RWPE2 (cell line): ENCODE measurements around the gene PAN3.

ENCODE experiments used
- ATAC-seq: fragments of 200-7000 bp; cut with Tn5 transposase; 3 replicates; pipeline ENCODE4 v1.9.1; 2021; ENCODE audit warnings: low read depth
- DNase-seq: peaks from one replicate; pipeline ENCODE4 v3.0.0-alpha.2; 2020; ENCODE audit warnings: low spot score
- H3K27ac ChIP-seq: fragments of 450-650 bp; 2 replicates; pipeline ENCODE4 v1.5.1; 2017; ENCODE audit warnings: mild to moderate bottlenecking; ENCODE audit not compliant: poor library complexity, severe bottlenecking
- H3K27me3 ChIP-seq: fragments of 250-450 bp; sonication (Bioruptor Pico); 2 replicates; pipeline ENCODE4 v1.5.1; 2021; ENCODE audit warnings: mild to moderate bottlenecking, moderate library complexity; ENCODE audit not compliant: insufficient read depth, poor library complexity, severe bottlenecking
- H3K36me3 ChIP-seq: fragments of 250-450 bp; sonication (Bioruptor Pico); 2 replicates; pipeline ENCODE4 v1.5.1; 2020; ENCODE audit warnings: low read depth, mild to moderate bottlenecking, moderate library complexity
- H3K4me1 ChIP-seq: fragments of 250-450 bp; sonication (Bioruptor Pico); 2 replicates; pipeline ENCODE4 v1.5.1; 2021; ENCODE audit warnings: mild to moderate bottlenecking, moderate library complexity; ENCODE audit not compliant: insufficient read depth, poor library complexity, severe bottlenecking
- H3K4me3 ChIP-seq: fragments of 250-450 bp; sonication (Bioruptor Pico); 2 replicates; pipeline ENCODE4 v1.5.1; 2021; ENCODE audit warnings: mild to moderate bottlenecking, moderate library complexity; ENCODE audit not compliant: severe bottlenecking
- H3K9me3 ChIP-seq: fragments of 250-450 bp; sonication (Bioruptor Pico); 2 replicates; pipeline ENCODE4 v1.5.1; 2021; ENCODE audit warnings: mild to moderate bottlenecking, moderate library complexity; ENCODE audit not compliant: severe bottlenecking
- TF ChIP-seq, protein P1 (sequence below): fragments of 450-650 bp; IDR thresholded peaks from one replicate; pipeline ENCODE4 v1.5.1; 2017; ENCODE audit warnings: mild to moderate bottlenecking, moderate library complexity; ENCODE audit not compliant: poor library complexity, severe bottlenecking

The PAN3 gene

DNA sequence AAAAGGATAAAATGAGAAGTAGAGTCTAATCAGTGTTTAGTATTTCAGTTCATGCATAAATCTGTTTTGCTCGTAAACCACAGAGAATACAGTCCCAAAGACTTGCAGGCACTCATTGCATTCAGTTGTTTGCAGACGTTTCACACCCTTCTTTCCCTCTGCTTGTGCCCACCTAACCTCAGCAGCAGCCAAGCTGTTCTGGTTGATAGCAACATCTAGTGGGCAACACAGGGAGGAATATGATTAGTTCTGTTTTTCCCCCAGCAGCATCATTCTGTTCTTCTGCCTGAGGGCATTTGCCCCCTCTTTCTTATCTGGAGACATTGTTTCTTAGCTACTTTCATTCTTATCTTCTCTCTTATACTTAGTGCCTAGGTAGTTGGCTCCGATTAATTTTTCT, 135.6 kb downstream of the PAN3 start:
- Histone ChIP-seq H3K27ac (no peak overlapping the region), H3K27me3 (no peaks in the 10 kb centered on the region), H3K9me3 (no peaks in the 10 kb centered on the region), H3K36me3 (peaks cover 30% of the 10 kb centered on the region), H3K4me3 (no peak overlapping the region), H3K4me1 (no peaks in the 10 kb centered on the region)
- TF ChIP-seq, protein P1, sequence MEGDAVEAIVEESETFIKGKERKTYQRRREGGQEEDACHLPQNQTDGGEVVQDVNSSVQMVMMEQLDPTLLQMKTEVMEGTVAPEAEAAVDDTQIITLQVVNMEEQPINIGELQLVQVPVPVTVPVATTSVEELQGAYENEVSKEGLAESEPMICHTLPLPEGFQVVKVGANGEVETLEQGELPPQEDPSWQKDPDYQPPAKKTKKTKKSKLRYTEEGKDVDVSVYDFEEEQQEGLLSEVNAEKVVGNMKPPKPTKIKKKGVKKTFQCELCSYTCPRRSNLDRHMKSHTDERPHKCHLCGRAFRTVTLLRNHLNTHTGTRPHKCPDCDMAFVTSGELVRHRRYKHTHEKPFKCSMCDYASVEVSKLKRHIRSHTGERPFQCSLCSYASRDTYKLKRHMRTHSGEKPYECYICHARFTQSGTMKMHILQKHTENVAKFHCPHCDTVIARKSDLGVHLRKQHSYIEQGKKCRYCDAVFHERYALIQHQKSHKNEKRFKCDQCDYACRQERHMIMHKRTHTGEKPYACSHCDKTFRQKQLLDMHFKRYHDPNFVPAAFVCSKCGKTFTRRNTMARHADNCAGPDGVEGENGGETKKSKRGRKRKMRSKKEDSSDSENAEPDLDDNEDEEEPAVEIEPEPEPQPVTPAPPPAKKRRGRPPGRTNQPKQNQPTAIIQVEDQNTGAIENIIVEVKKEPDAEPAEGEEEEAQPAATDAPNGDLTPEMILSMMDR = no peak
- ATAC-seq (no peak), DNase-seq (no peak)

DNA sequence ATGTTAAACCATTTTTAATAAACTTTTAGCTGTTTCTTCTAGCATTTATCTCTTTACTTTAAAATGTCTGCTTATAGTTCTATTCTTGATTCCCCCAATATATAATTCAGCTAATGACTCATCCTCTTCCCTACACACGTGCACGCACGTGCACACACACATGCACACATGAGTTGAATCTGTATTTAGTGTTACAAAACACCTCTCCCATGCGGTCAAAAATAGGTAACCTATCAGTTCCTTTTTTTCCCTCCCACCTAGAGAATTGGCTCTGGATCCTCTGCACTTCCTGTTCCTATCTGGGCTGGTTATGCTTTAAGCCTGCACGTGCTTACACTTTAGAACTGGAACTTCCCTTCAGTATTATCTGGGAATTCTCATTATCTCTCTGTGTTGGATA, 144.1 kb downstream of the PAN3 start:
- H3K36me3 ChIP-seq = peaks cover 36% of the 10 kb centered on the region
- DNase-seq (no peak), ATAC-seq (no peak)
- no peaks in the 10 kb centered on the region for H3K27me3 ChIP-seq
- H3K4me1 ChIP-seq = no peaks in the 10 kb centered on the region
- H3K9me3 ChIP-seq = no peaks in the 10 kb centered on the region
- no peak overlapping the region for H3K27ac ChIP-seq
- TF ChIP-seq, protein P1 = no peak
- no peak overlapping the region for H3K4me3 ChIP-seq

DNA sequence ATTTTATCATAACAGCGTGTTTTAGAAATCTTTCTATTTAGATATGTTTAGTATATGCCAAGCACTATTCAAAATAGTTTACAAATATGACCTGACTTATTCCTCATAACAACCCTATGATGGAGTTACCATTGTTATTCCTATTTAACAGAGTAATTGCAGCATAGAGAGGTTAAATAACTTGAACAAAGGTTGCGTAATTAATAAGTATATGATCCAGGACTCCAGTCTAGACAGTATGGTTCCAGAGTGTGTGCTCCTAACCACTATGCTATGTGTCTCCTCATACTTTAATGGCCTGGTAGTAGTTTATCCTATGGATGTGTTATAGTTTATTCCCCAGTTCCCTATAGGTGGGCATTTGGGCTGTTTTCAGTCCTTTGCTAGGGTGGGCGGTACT, 145.3 kb downstream of the PAN3 start:
- Histone ChIP-seq H3K27ac (no peak overlapping the region), H3K27me3 (no peaks in the 10 kb centered on the region), H3K9me3 (no peaks in the 10 kb centered on the region), H3K36me3 (peaks cover 31% of the 10 kb centered on the region), H3K4me3 (no peak overlapping the region), H3K4me1 (no peaks in the 10 kb centered on the region)
- TF ChIP-seq, protein P1 = no peak
- ATAC-seq (no peak), DNase-seq (no peak)

DNA sequence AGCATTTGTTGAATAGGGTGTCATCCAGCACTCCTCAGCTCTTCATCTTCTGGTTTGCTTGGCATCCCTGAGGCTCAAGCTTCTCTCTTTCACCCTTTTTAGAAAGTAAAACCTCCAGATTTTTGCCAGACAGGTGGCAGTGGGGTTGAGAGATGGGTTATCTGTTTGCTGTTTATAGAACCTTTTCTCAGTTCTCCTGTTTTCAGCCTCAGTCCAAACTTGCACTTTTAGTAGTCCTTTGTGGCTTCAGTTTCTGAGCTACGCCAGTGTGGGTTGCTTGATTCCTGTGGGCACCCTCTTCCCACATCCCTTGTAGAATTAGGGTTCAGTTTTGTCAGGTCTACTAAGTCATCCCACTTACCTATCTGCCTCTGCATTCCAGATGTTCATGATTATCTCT, 147.9 kb downstream of the PAN3 start:
- no peaks in the 10 kb centered on the region for H3K9me3 ChIP-seq
- ATAC-seq (no peak), DNase-seq (no peak)

DNA sequence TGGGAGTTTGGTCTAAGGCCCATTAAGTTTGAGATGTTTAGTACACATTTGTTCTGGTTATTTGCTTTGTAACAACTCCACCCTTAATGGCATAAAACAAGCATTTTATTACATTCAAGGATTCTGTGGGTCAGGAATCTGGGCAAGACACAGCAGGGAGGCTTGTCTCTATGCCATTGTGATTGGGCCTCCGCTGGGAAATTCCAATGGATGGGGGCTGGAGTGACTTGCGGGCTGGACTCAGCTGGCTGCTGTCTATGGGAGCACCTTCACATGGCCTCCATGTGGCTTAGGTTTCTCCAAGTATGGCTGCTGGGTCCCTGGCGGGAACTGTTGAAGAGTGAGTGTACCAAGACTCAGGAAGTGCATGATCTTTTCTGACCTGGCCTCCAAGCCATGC, 159.0 kb downstream of the PAN3 start:
- H3K36me3 ChIP-seq = peaks cover 15% of the 10 kb centered on the region
- DNase-seq (no peak), ATAC-seq (no peak)
- H3K27ac ChIP-seq = no peak overlapping the region
- TF ChIP-seq, protein P1 = no peak
- H3K4me3 ChIP-seq = no peak overlapping the region
- H3K27me3 ChIP-seq = no peaks in the 10 kb centered on the region
- no peaks in the 10 kb centered on the region for H3K9me3 ChIP-seq
- no peaks in the 10 kb centered on the region for H3K4me1 ChIP-seq

More for the DNA sequence above, 147.9 kb downstream of the PAN3 start:
- Histone ChIP-seq H3K27ac (no peak overlapping the region), H3K4me3 (no peak overlapping the region), H3K4me1 (no peaks in the 10 kb centered on the region), H3K27me3 (no peaks in the 10 kb centered on the region), H3K36me3 (peaks cover 20% of the 10 kb centered on the region)
- TF ChIP-seq, protein P1 = no peak
